HL-60 (cell line): Measurements from ENCODE around the gene ALDOB.

Source experiments
- DNase-seq, 2 experiments: peaks; one replicate each; pipeline ENCODE4 v3.0.0-alpha.2; 2010 to 2020; ENCODE audit warnings: low read depth in 1 of 2, low spot score in 1 of 2
- H3K27ac ChIP-seq: fragments of 250-450 bp; sonication (Bioruptor Pico); replicated peaks from 2 replicates; pipeline ENCODE4 v1.5.1; 2020; ENCODE audit warnings: mild to moderate bottlenecking, moderate library complexity
- H3K27me3 ChIP-seq: fragments of 250-450 bp; sonication (Bioruptor Pico); 2 replicates; pipeline ENCODE4 v1.5.1; 2021; ENCODE audit warnings: mild to moderate bottlenecking, moderate library complexity; ENCODE audit not compliant: insufficient read depth, poor library complexity, severe bottlenecking
- H3K4me3 ChIP-seq: replicated peaks from 2 replicates; pipeline ENCODE4 v1.5.1; 2011; ENCODE audit warnings: mild to moderate bottlenecking, control low read depth, low read length; ENCODE audit not compliant: insufficient read depth
- CTCF ChIP-seq: IDR thresholded peaks from one replicate; pipeline ENCODE4 v1.5.1; 2011; ENCODE audit warnings: low read length, control low read depth, inconsistent platforms; ENCODE audit not compliant: insufficient read depth
- GABPA ChIP-seq: IDR thresholded peaks from 2 replicates; pipeline ENCODE4 v1.6.1; 2012; ENCODE audit warnings: low read depth
- POLR2AphosphoS5 ChIP-seq: IDR thresholded peaks from 2 replicates; pipeline ENCODE4 v1.6.1; 2012; ENCODE audit warnings: low read depth
- REST ChIP-seq: IDR thresholded peaks from 2 replicates; pipeline ENCODE4 v1.6.1; 2012; ENCODE audit warnings: low read depth; ENCODE audit not compliant: insufficient replicate concordance
- SPI1 ChIP-seq: IDR thresholded peaks from 2 replicates; pipeline ENCODE4 v1.6.1; 2012; ENCODE audit warnings: low read depth, mild to moderate bottlenecking, borderline replicate concordance

Gene ALDOB

GRCh38 chr9:101417389-101417788, 18.2 kb downstream of the ALDOB start:
- no peak overlapping the region for H3K27ac ChIP-seq
- TF ChIP-seq REST = no peak
- no peak for TF ChIP-seq CTCF
- TF ChIP-seq SPI1 = no peak
- no peak for TF ChIP-seq GABPA
- TF ChIP-seq POLR2AphosphoS5 = no peak
- no peaks in the 10 kb centered on the region for H3K27me3 ChIP-seq
- H3K4me3 ChIP-seq = no peak overlapping the region
- no peak for DNase-seq

GRCh38 chr9:101415578-101415977, 20.0 kb downstream of the ALDOB start:
- no peak for DNase-seq

GRCh38 chr9:101414839-101415238, 20.7 kb downstream of the ALDOB start:
- Histone ChIP-seq H3K4me3 (no peak overlapping the region), H3K27ac (no peak overlapping the region), H3K27me3 (no peaks in the 10 kb centered on the region)
- DNase-seq = no peak
- no peak for TF ChIP-seq REST
- no peak for TF ChIP-seq CTCF

More at GRCh38 chr9:101415578-101415977, 20.0 kb downstream of the ALDOB start:
- TF ChIP-seq REST (no peak), GABPA (no peak), CTCF (no peak), SPI1 (no peak), POLR2AphosphoS5 (no peak)
- H3K4me3 ChIP-seq = no peak overlapping the region
- no peaks in the 10 kb centered on the region for H3K27me3 ChIP-seq
- no peak overlapping the region for H3K27ac ChIP-seq
